ENCODE results near the gene KLHL2.

DNA sequence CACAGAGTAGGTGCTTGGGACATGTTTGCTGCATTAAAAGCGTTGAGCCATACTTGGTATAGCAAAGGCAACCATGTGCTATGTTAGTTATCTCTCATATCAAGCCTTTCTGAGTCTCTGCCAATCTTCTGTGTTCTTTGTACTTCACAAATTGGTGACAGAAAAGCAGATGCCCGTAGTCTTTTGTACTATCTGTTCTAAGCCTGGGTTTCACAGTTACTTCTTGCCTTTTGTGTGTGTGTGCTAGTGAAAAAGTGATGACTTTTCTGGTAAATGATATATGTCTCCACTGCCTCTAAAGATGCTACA, 16.1 kb upstream of the KLHL2 start:
- TF ChIP-seq, protein P1, sequence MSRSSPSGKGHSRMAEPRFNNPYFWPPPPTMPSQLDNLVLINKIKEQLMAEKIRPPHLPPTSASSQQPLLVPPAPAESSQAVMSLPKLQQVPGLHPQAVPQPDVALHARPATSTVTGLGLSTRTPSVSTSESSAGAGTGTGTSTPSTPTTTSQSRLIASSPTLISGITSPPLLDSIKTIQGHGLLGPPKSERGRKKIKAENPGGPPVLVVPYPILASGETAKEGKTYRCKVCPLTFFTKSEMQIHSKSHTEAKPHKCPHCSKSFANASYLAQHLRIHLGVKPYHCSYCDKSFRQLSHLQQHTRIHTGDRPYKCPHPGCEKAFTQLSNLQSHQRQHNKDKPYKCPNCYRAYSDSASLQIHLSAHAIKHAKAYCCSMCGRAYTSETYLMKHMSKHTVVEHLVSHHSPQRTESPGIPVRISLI (tag by site-specific recombination; IDR thresholded peaks at IDR 0.05) = no peak
- TF ChIP-seq, protein P2, sequence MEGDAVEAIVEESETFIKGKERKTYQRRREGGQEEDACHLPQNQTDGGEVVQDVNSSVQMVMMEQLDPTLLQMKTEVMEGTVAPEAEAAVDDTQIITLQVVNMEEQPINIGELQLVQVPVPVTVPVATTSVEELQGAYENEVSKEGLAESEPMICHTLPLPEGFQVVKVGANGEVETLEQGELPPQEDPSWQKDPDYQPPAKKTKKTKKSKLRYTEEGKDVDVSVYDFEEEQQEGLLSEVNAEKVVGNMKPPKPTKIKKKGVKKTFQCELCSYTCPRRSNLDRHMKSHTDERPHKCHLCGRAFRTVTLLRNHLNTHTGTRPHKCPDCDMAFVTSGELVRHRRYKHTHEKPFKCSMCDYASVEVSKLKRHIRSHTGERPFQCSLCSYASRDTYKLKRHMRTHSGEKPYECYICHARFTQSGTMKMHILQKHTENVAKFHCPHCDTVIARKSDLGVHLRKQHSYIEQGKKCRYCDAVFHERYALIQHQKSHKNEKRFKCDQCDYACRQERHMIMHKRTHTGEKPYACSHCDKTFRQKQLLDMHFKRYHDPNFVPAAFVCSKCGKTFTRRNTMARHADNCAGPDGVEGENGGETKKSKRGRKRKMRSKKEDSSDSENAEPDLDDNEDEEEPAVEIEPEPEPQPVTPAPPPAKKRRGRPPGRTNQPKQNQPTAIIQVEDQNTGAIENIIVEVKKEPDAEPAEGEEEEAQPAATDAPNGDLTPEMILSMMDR (tag by site-specific recombination; IDR thresholded peaks at IDR 0.05) = no peak
- TF ChIP-seq ZNF747 (tag by site-specific recombination; IDR thresholded peaks at IDR 0.05) = no peak
- no peak for TF ChIP-seq ZNF138 (tag by site-specific recombination; IDR thresholded peaks at IDR 0.05; ENCODE audit: borderline replicate concordance)
- no peak for TF ChIP-seq KLF9 (tag by site-specific recombination; IDR thresholded peaks at IDR 0.05; ENCODE audit: low read depth)
- no peak for TF ChIP-seq ZNF792 (tag by site-specific recombination; IDR thresholded peaks at IDR 0.05)
- no peak for TF ChIP-seq REPIN1 (tag by site-specific recombination; IDR thresholded peaks at IDR 0.05; ENCODE audit: low read depth)
- TF ChIP-seq, protein P3, sequence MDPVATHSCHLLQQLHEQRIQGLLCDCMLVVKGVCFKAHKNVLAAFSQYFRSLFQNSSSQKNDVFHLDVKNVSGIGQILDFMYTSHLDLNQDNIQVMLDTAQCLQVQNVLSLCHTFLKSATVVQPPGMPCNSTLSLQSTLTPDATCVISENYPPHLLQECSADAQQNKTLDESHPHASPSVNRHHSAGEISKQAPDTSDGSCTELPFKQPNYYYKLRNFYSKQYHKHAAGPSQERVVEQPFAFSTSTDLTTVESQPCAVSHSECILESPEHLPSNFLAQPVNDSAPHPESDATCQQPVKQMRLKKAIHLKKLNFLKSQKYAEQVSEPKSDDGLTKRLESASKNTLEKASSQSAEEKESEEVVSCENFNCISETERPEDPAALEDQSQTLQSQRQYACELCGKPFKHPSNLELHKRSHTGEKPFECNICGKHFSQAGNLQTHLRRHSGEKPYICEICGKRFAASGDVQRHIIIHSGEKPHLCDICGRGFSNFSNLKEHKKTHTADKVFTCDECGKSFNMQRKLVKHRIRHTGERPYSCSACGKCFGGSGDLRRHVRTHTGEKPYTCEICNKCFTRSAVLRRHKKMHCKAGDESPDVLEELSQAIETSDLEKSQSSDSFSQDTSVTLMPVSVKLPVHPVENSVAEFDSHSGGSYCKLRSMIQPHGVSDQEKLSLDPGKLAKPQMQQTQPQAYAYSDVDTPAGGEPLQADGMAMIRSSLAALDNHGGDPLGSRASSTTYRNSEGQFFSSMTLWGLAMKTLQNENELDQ (tag by site-specific recombination; IDR thresholded peaks at IDR 0.05; ENCODE audit: low read depth) = no peak
- TF ChIP-seq ZNF214 (tag by site-specific recombination; IDR thresholded peaks at IDR 0.05; ENCODE audit: borderline replicate concordance) = no peak
- TF ChIP-seq ZNF514 (tag by site-specific recombination; IDR thresholded peaks at IDR 0.05) = no peak
- TF ChIP-seq HOXA7 (CRISPR knock-in tag; IDR thresholded peaks at IDR 0.05; ENCODE audit: borderline replicate concordance) = no peak
- no peak for TF ChIP-seq KLF7 (tag by site-specific recombination; IDR thresholded peaks at IDR 0.05; ENCODE audit: borderline replicate concordance)
- TF ChIP-seq SP2 (tag by site-specific recombination; IDR thresholded peaks at IDR 0.05) = no peak

All from HEK293 (cell line).